HG03439 (cell line): ENCODE data around the gene HPS5.
"Not testable (repeated sequence)": the region's sequence is repeated elsewhere in the genome, so short reads cannot be mapped to it uniquely, and the experiment has no call there.

Source experiments
- ATAC-seq: cut with Tn5 transposase; IDR thresholded peaks from one replicate; pipeline ENCODE4 v1.9.1; 2021; ENCODE audit warnings: mild to moderate bottlenecking, moderate library complexity; ENCODE audit not compliant: unreplicated experiment

HPS5 gene

DNA sequence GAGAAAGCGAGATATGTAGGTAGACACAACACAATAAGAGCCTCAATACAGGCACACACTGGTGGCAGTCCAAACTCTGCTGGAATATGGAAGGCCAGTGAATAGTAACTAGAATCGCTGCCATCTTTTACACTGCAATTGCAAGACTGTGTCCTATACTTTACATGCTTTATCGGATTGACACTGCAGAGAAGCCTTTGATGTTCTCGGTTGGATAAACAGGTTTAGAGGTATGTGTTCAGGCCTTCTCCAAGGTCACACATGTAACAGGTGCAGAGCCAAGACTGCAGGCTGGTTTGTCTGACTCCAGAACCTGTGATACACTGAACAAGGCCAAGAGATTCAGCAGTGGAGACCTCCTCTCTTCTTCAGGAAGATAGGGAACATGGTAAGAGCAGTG is 50.7 kb downstream of the HPS5 start:
- ATAC-seq, result no peak

DNA sequence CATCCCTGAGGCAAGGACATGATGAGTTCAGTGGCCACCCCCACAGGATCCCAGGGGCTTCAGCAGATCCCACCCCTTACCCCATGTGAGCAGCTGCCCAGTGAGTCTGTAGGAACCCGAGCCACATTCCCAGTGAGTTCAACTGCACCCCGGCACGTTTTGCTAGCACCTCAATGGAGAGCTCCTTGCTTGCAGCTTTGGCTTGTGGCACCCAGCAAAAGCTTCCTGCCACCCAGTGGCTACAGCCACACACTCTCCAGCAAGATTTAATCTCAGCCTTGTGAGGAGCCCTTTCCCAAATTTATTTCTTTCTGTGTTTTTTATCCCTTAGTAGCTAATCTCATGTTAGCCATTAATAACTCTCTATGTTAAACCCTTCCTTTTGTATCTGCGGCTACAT is 51.8 kb downstream of the HPS5 start:
- no peak for ATAC-seq

DNA sequence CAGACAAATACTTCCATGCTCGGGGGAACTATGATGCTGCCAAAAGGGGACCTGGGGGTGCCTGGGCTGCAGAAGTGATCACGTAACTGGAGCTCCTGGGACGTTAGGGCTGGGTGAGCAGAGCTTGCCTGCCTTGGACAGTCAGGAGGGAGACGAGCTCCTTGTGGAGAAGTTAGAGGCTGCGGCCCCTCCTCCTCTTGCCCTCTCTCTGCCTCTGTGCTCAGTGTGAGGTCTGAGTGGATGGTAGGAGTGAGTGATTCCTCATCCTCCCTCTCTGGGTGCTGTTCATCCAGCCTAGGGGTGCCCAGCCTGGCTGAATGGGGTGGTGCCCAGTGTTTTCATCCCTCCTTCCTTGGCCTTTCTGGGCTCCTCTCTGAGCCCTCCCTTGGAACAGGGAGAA is 52.7 kb downstream of the HPS5 start:
- not testable (repeated sequence) for ATAC-seq

DNA sequence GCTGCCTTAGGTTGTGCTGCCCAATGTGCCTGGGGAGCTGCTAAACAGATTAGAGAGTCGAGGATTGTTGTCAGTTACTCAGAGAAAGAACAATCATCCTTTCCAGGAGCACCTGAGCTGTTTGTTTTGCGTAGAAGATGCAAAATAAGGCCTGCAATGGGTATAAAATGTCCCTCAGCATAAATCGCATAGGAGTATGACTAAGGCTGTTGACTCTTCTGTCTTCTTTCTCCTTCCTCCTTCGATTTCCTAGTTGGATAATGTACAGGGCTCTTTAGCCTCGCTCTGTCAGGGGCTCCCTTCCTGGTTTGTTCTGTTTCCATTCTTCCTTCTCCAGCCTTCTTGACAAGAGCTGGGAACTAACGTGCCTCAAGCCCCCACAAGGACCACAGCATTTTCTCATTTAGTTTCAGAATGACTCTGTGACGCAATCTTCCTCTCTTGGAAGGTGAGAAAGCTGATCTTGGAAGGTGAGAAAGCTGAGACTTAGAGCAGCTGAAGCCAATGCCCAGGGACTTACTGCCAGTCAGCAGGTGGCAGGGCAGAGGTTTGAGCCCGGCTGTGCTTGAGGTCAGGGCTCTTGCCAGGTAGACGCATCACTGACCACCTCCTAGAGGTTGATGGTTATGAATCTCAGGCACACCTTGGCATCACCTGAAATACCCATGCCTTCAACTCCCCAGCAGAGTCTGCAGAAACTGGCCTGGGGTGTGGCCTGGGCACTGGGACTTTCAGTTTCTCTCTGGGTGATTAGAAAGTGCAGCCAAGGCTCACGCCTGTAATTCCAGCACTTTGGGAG is 54.4 kb downstream of the HPS5 start:
- ATAC-seq, result peak; percentile 62

DNA sequence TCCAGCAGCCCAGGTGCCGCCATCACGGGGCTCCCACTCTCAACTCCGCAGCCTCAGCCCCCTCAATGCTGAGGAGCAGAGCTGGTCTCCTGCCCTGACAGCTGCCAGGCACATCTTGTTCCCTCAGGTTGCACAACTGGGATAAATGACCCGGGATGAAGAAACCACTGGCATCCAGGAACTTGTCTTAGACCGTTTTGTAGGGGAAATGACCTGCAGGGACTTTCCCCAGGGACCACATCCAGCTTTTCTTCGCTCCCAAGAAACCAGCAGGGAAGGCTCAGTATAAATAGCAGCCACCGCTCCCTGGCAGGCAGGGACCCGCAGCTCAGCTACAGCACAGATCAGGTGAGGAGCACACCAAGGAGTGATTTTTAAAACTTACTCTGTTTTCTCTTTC is 56.0 kb downstream of the HPS5 start, which contains the start of gene SAA1:
Gene SAA1, plus strand, starts transcription at position 316 of the 400 bp plus-strand sequence. CDS start 624 bp downstream, outside the sequence.
- no peak for ATAC-seq

DNA sequence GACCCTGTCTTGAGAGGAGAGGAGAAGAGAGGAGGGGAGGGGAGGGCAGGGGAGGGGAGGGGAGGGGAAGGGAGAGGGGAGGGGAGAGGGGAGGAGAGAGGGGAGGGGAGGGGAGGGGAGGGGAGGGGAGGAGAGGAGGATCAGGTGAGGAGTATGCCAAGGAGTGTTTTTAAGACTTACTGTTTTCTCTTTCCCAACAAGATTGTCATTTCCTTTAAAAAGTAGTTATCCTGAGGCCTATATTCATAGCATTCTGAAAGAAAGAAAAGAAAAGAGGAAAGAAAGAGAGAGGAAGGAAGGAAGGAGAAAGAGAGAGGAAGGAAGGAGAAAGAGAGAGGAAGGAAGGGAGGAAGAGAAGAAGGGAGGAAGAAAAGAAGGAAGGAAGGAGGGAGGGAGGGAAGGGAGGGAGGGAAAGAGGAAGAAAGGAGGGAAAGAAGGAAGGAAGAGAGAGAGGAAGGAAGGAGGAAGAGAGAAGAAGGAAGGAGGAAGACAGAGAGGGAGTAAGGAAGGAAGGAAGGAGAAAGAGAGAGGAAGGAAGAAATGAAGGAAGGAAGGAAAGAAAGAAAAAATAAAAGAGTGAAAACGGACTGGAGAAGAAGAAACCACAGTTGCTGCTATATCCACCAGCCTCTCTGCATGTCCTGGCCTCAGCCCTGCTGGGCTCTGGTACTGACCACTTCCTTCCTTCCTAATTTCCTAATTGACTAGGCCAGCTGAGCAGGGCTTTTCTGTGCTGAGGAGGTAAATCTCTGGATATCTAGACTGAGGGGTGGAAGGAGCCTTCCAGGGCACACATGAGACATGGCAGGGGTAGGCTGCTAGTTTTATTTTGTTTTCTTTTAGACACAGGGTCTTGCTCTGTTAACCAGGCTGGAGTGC is 57.0 kb downstream of the HPS5 start:
- no peak for ATAC-seq

DNA sequence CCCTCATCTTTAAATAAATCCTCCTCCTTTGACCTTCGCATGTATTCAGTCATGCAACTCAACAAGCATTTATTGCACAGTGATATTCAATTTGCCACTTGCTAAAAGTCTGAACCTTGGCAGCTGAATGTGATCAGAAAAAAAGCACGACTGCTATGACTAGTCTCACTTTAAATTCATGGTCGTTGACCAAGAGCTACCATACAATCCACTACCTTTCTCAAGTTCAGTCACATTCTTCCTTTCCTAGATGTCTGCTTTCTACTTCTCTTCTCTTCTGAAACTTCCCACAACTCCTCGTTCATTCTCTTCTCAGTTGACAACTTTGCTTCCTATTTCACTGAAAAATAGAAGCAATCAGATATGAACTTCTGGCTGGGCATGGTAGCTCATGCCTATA is 57.9 kb downstream of the HPS5 start:
- ATAC-seq, result no peak

DNA sequence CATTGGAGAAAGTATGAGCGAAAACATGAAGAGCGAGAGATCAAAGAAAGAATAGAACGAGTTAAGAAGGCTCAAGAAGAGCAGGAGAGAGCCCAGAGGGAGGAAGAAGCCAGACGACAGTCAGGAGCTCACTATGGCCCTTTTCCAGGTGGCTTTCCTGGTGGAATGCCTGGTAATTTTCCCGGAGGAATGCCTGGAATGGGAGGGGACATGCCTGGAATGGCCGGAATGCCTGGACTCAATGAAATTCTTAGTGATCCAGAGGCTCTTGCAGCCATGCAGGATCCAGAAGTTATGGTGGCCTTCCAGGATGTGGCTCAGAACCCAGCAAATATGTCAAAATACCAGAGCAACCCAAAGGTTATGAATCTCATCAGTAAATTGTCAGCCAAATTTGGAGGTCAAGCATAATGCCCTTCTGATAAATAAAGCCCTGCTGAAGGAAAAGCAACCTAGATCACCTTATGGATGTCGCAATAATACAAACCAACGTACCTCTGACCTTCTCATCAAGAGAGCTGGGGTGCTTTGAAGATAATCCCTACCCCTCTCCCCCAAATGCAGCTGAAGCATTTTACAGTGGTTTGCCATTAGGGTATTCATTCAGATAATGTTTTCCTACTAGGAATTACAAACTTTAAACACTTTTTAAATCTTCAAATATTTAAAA is 59.1 kb downstream of the HPS5 start:
- not testable (repeated sequence) for ATAC-seq

DNA sequence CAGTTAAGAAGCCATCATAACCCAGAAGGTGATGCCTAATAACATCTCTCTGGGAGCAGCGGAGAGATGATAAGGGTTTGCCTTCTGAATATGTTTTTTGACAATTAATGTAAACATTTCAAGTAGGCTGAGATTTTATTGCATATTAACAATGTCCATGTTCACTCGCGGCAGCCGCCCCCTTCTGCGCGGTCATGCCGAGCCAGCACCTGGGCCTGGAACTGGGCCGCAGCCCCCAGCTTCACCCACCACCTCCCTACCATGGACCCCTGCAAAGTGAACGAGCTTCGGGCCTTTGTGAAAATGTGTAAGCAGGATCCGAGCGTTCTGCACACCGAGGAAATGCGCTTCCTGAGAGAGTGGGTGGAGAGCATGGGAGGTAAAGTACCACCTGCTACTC is 60.2 kb downstream of the HPS5 start:
- no peak for ATAC-seq

DNA sequence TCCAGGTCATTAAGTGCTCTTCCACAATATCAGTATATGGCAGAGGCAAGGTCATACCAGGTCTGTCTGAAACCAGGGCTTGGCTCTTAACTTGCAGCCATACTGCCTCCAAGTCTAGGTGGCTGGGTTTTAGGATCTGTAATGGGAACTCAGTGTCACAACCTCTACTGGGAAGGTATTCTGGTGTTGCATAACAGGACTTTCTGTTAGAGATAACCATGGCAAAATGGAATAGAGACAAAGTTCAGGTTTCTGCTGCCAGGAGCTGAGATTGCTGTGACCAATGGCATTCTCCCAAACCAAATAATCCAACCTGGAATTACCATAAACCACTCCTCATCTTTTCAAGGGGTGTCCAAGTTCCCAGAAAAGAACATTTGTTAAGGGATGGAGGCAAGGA is 62.7 kb downstream of the HPS5 start:
- no peak for ATAC-seq

DNA sequence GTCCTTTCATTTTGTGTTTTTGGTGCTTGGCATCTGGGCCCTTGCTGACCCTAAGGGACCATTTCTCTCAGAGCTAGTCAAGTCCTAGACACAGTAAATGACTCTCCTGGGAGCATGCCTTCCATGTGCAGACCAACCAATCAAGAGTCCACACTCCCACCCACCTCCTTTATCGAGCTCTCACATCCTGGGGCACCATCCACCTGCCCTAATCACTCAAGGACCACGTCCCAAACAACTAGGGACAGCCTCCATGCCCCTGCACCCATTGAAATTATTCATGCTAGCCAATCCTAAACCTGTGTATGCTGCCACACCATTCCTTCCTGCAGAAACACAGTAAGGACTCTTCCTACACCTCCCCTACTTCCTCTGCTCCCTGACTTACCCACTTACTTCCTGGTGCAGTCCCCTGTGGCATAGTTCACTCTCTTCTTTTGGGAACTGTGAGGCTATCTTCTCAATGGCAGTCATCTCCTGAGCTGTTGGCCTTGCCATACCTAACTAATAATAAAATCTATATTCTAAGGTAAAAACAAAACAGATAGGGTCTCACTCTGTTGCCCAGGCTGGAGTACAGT is 67.1 kb downstream of the HPS5 start:
- no peak for ATAC-seq

DNA sequence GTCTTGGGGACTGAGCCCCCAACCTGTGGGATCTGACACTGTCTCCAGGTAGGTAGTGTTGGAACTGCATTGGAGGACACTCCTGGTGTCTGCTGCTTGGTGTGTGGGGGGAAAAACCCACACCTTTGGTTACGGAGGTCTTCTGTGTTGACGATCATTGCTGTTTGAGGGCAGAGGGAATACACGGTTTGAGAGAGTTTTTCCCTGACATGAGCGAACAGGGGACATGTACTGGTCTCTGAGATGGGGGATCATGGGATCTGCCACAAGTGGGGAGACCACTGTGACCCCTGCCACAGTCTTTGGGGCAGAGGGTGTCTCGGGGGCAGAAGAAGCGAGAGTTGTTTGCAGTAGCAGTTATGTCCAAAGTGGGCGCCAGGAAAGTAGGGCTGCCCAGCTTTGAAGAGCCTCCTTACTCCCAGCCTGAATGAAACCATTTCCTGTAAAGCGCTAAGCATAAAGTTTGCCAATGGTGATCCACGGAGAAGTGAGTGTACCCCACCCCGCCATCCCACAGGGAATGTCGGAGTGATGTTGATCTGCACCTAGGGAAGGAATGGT is 68.1 kb downstream of the HPS5 start:
- no peak for ATAC-seq

DNA sequence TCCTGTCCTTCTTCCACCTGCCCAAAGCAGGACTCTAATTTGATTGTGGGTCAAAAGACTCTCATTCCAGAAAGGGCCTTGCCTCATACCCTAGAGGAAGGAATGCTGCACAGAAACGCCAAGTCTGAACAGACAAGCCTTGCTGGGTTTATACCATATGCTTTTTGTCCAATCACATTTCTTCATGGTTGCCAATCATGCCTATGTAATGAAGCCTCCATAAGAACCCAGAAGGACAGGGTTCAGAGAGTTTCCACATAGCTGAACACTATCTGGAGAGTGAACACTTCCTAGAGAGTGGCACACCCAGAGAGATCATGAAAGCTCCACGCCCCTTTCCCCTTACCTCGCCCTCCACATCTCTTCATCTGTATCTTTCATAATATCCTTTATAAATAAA is 68.7 kb downstream of the HPS5 start:
- ATAC-seq, result no peak

DNA sequence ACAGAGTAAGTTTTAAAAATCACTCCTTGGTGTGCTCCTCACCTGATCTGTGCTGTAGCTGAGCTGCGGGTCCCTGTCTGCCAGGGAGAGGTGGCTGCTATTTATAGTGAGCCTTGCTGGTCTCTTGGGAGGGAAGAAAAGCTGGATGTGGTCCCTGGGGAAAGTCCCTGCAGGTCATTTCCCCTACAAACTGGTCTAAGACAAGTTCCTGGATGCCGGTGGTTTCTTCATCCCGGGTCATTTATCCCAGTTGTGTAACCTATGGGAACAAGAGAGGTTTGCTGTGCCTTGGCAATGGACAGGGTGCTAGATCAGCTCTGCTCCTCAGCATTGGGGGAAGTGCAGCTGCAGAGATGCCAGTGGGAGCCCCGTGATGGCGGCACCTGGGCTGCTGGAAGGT is 73.4 kb downstream of the HPS5 start, which contains the start of gene SAA2:
Gene SAA2, minus strand, starts transcription at position 108 of the 400 bp plus-strand sequence. CDS start 657 bp downstream, outside the sequence.
- ATAC-seq, result no peak

DNA sequence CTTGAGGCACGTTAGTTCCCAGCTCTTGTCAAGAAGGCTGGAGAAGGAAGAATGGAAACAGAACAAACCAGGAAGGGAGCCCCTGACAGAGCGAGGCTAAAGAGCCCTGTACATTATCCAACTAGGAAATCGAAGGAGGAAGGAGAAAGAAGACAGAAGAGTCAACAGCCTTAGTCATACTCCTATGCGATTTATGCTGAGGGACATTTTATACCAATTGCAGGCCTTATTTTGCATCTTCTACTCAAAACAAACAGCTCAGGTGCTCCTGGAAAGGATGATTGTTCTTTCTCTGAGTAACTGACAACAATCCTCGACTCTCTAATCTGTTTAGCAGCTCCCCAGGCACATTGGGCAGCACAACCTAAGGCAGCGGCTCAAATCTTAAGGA is 74.8 kb downstream of the HPS5 start:
- ATAC-seq, result peak; percentile 14

DNA sequence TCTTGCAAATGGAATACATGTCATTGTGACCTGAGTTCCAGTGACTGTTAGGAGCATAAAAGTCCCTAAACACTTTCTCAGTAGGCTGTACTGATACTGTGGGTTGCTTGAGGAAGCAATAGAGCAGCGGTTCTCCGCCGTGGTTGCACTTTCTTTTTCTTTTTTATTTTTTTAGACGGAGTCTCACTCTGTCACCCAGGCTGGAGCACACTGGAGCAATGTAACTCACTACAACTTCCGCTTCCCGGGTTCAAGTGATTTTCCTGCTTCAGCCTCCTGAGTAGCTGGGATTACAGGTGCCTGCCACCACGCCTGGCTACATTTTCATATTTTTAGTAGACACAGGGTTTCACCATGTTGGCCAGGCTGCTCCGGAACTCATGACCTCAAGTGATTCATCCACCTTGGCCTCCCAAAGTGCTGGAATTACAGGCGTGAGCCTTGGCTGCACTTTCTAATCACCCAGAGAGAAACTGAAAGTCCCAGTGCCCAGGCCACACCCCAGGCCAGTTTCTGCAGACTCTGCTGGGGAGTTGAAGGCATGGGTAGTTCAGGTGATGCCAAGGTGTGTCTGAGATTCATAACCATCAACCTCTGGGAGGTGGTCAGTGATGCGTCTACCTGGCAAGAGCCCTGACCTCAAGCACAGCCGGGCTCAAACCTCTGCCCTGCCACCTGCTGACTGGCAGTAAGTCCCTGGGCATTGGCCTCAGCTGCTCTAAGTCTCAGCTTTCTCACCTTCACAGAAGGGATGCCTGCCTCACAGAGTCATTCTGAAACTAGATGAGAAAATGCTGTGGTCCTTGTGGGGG is 75.4 kb downstream of the HPS5 start:
- peak; percentile 83 for ATAC-seq

DNA sequence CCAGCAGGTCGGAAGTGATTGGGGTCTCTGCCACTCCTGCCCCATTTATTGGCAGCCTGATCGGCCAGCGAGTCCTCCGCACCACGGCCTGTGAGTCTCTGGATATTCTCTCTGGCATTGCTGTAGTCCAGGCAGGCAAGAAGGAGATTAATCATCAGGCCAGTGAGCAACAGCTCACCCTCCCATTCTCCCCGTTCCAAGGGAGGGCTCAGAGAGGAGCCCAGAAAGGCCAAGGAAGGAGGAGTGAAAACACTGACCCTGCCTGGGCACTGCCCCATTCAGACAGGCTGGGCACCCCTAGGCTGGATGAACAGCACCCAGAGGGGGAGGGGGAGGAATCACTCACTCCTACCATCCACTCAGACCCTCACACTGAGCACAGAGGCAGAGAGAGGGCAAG is 76.5 kb downstream of the HPS5 start:
- ATAC-seq, result no peak

DNA sequence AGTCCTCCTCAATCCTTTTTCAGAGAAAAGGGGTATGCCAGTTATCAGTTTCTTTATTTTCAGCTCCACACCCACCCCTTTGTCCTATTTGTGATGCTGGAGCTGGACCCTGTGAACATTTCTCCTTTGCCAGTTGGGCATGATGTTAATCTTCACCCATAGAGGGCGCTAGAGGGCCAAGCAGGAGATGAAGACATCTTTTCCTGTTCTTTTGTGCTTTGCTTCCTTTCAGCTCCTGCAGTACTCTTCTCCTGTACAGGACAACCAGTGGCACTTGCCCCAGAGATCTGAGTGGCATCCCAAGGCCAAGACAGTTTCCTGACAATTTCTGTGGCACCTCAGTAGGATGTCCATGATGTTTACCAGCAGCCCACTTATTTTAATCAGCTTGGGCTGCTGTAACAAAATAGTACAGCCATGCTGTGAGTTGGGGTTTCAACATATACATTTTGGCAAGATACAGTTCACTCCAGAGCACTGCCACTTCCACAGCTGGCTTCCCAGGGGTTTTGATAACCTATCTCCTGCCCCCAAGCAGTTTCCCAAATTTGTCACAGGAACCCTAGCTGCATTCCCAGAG is 78.1 kb downstream of the HPS5 start:
- no peak for ATAC-seq

DNA sequence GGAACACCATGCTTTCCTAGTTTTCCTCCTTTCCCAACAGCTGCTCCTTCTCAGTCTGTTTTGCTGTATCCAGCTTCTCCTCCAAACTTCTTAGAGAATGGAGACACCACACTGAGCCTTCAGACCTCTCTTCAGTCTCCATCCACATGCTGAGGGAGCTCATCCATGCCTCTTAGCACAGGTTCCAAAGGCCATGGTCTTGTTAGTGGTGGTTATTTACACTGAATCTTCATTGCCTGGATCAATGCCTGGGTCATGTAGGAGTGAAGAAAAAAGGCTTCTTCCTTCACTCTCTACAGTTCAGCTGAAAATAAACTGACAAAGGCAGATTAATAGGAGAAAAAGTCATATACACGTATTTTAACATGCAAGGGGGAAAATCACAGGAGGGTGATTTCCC is 82.3 kb downstream of the HPS5 start:
- no peak for ATAC-seq
